Activated B cell treated with CpG ODN at 0.5 μM for 24 hours (primary cell): ENCODE data around the gene LCN2. TPM values are rescaled to one million over a fixed set of nuclear protein-coding genes. Genes with fewer than 3 reads are reported as not detected.
"Not testable (repeated sequence)": the region's sequence is repeated elsewhere in the genome, so short reads cannot be mapped to it uniquely, and the experiment has no call there.

Experiments used
- ATAC-seq: fragments of 200-7000 bp; cut with Tn5 transposase; one replicate; pipeline ENCODE4 v1.10.0; 2021; ENCODE audit warnings: low read depth, mild to moderate bottlenecking, moderate library complexity
- CTCF ChIA-PET: fragments of 350-600 bp; sonication (Branson Sonifier 250); formaldehyde crosslinking; loops from one replicate; lab custom pipeline; 2021; ENCODE audit warnings: antibody characterized with exemption; lab: Charles Lee
- POLR2A ChIA-PET: fragments of 350-600 bp; sonication (Branson Sonifier 250); formaldehyde crosslinking; loops from one replicate; lab custom pipeline; 2021; ENCODE audit warnings: antibody characterized with exemption; lab: Charles Lee
- DNase-seq: peaks from one replicate; pipeline ENCODE4 v3.0.0; 2022
- H3K27ac Mint-ChIP-seq: one replicate; pipeline ENCODE4 v1.8.0; 2020; ENCODE audit warnings: mixed read lengths
- H3K27me3 Mint-ChIP-seq: one replicate; pipeline ENCODE4 v1.8.0; 2021; ENCODE audit warnings: mixed read lengths
- H3K36me3 Mint-ChIP-seq: one replicate; pipeline ENCODE4 v1.8.0; 2021; ENCODE audit warnings: low read depth, mixed read lengths
- H3K4me1 Mint-ChIP-seq: one replicate; pipeline ENCODE4 v1.8.0; 2021; ENCODE audit warnings: mixed read lengths
- H3K4me3 Mint-ChIP-seq: one replicate; pipeline ENCODE4 v1.8.0; 2020; ENCODE audit warnings: mild to moderate bottlenecking, mixed read lengths
- H3K9me3 Mint-ChIP-seq: one replicate; pipeline ENCODE4 v1.8.0; 2020; ENCODE audit warnings: mixed read lengths
- intact Hi-C: fragments of 100-400 bp; cut with micrococcal nuclease; formaldehyde crosslinking; loops from one replicate; pipeline ENCODE4 v1.15.1; 2024
- total RNA-seq: library from RNA; stranded (reverse); gene quantifications from 2 replicates; pipeline ENCODE4 v1.2.3, GENCODE V29; 2022
- TF ChIP-seq, protein P1 (sequence below): fragments of 200-600 bp; IDR thresholded peaks from one replicate; pipeline ENCODE4 v1.8.0; 2022; ENCODE audit warnings: antibody characterized with exemption, mild to moderate bottlenecking

LCN2 gene
- total RNA-seq, 1 donor from 2014 or later, result not detected

DNA sequence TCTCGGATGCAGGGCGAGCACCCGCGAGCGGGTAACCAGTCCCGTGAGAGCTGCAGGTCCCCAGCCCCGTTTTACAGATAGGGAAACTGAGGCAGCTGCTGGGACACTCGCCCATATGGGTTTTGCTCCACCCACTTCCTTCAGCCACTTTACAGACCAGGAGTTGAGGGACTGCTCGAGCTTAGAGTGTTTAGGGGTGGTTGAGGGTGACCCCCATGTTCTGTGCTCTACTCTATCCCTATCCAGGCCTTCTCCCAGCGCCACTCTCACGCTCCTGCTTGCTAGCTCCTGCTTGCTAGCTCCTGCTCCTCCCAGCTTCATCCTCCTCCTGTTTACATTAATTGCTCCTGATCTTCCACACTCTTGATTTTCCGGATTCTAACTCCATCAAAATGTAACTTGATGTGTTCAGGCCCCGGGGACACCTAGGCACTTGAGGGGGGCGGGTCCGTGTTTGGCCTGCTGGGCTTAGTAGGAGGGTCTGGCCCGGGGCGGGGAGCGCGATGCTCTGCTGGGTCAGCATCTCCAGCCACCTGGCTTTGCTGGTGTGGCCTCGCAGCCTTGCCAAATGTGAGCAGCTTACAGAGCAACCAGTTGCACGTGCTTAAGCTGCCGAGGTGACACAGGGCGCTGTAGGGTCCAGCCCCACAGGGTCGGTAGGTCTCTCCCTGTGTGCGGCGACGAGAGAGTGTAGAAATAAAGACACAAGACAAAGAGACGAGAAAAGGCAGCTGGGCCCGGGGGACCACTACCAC lies 20.2 kb upstream of the LCN2 start:
- POLR2A ChIA-PET, result interaction anchor here (0.8 to 2.7 kb wide), 15 partner anchors 12 to 595 kb away, joined by 3 to 20 read pairs (median 5); partner anchors contain the start of genes BBLN, DPM2, GOLGA2 and NAIF1
- no peak for DNase-seq
- peak overlapping the region; percentile 99 for H3K27ac Mint-ChIP-seq
- H3K4me3 Mint-ChIP-seq, result peak overlapping the region; percentile 97
- H3K4me1 Mint-ChIP-seq, result peaks cover 34% of the 10 kb centered on the region
- CTCF ChIA-PET, result interaction anchor here (0.5 to 1.6 kb wide), 3 partner anchors 11 to 18 kb away, joined by 3 to 4 read pairs (median 4); no protein-coding TSS in a partner anchor
- peaks cover 15% of the 10 kb centered on the region for H3K36me3 Mint-ChIP-seq
- H3K9me3 Mint-ChIP-seq, result no peaks in the 10 kb centered on the region
- intact Hi-C loops, result loop anchor here (1.0 to 10.0 kb wide), 9 partner anchors 14 to 952 kb away; partner anchors contain the start of genes BBLN, CIZ1, COQ4 and DOLPP1
- H3K27me3 Mint-ChIP-seq, result peaks cover 3% of the 10 kb centered on the region
- TF ChIP-seq, protein P1, sequence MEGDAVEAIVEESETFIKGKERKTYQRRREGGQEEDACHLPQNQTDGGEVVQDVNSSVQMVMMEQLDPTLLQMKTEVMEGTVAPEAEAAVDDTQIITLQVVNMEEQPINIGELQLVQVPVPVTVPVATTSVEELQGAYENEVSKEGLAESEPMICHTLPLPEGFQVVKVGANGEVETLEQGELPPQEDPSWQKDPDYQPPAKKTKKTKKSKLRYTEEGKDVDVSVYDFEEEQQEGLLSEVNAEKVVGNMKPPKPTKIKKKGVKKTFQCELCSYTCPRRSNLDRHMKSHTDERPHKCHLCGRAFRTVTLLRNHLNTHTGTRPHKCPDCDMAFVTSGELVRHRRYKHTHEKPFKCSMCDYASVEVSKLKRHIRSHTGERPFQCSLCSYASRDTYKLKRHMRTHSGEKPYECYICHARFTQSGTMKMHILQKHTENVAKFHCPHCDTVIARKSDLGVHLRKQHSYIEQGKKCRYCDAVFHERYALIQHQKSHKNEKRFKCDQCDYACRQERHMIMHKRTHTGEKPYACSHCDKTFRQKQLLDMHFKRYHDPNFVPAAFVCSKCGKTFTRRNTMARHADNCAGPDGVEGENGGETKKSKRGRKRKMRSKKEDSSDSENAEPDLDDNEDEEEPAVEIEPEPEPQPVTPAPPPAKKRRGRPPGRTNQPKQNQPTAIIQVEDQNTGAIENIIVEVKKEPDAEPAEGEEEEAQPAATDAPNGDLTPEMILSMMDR, result no peak
- no peak for ATAC-seq

DNA sequence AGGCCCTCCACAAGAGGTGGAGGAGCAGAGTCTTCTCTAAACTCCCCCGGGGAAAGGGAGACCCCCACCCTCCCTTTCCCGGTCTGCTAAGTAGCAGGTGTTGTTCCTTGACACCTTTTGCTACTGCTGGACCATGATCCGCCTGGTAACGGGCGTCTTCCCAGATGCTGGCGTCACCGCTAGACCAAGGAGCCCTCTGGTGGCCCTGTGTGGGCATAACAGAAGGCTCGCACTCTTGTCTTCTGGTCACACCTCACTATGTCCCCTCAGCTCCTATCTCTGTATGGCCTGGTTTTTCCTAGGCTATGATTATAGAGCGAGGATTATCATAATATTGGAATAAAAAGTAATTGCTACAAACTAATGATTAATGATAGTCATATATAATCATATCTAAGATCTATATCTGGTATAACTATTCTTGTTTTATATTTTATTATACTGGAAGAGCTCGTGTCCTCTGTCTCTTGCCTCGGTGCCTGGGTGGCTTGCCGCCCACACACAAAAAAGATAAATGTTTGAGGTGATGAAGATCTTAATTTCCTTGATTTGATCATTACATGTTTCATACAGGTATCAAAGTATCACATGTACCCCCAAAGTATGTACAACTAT lies 19.2 kb upstream of the LCN2 start:
- Mint-ChIP-seq H3K4me1 (peaks cover 31% of the 10 kb centered on the region), H3K27ac (peak overlapping the region; percentile 72), H3K4me3 (peak overlapping the region; percentile 65)
- DNase-seq, result peak; percentile 41
- intact Hi-C loops, result loop anchor here (2.0 to 10.0 kb wide), 6 partner anchors 61 to 951 kb away; partner anchors contain the start of genes CIZ1, COQ4, DOLPP1 and FPGS
- ATAC-seq, H3K36me3 Mint-ChIP-seq, H3K9me3 Mint-ChIP-seq, CTCF ChIA-PET, H3K27me3 Mint-ChIP-seq: not testable (repeated sequence)
- POLR2A ChIA-PET, result interaction anchor here (0.6 to 2.7 kb wide), 3 partner anchors 13 to 183 kb away, joined by 5 to 16 read pairs (median 7); no protein-coding TSS in a partner anchor

DNA sequence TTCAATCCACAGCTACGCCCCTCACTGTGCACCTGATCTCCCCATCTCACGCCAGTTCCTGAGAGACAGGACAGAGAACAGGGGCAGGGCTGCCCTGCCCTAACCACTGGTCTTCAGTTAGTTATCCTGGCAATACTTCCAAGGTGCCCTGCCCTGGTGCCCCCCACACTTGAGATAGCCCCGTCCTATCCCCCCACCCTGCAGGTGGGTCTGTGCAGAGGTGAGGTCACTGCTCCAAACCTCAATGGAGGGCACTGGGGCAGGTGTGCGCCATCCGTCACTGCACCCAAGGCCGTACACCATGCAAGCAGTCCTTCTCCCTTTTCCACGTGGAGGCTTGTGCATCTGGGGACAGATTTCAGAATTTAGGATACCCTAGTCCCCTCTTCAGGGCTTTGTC lies 18.6 kb upstream of the LCN2 start:
- H3K4me3 Mint-ChIP-seq, CTCF ChIA-PET: not testable (repeated sequence)
- POLR2A ChIA-PET, result interaction anchor here (0.6 to 2.7 kb wide), 2 partner anchors 14 to 183 kb away, joined by 5 to 16 read pairs; no protein-coding TSS in a partner anchor

DNA sequence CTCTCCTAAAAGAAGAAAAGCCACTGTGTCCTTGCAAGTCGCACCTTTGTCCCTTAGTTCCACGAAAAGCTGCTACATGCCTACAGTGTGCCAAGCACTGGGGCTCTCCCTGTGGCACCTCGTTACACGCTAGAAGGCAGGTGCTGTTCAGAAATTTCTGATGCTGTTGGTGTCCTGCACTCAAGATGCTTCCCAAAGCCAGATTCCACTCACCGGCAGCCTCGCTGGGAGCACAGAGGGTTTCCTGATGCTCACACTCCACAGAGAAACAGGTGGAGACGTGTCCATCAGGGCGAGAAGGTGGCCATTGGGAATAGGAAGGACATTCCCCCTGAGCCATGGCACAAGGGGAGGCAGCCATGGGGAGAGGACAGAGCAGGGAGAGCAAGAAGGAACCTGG lies 17.9 kb upstream of the LCN2 start:
- ATAC-seq, CTCF ChIA-PET, H3K36me3 Mint-ChIP-seq, H3K9me3 Mint-ChIP-seq, H3K27me3 Mint-ChIP-seq, DNase-seq, intact Hi-C loops, H3K27ac Mint-ChIP-seq, POLR2A ChIA-PET, H3K4me3 Mint-ChIP-seq: not testable (repeated sequence)
- peaks cover 18% of the 10 kb centered on the region for H3K4me1 Mint-ChIP-seq

More for the DNA sequence above, 18.6 kb upstream of the LCN2 start:
- H3K27me3 Mint-ChIP-seq, H3K36me3 Mint-ChIP-seq, ATAC-seq, intact Hi-C loops, H3K9me3 Mint-ChIP-seq, H3K27ac Mint-ChIP-seq, DNase-seq: not testable (repeated sequence)
- H3K4me1 Mint-ChIP-seq, result peaks cover 25% of the 10 kb centered on the region

DNA sequence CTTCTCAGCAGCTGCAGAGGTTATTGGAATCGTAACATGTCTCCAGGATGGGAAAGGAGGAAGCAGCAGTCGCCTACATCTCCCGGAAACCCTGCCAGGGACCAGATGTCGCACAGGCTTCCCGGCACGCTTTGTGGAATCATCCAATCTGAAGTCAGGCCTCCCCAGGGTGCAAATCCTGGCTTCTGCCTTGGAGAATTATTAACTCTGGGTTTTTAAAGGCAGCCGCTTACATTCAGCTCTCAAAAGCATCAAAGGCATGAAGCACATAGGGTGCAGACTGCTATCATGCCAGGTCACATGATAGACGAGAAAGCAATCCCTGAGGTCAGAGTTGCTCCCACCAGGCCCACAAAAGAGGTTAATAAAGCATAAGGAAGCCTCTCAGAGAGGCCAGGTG lies 17.1 kb upstream of the LCN2 start:
- ATAC-seq, DNase-seq, H3K27me3 Mint-ChIP-seq, H3K9me3 Mint-ChIP-seq, POLR2A ChIA-PET, H3K4me3 Mint-ChIP-seq, CTCF ChIA-PET, H3K27ac Mint-ChIP-seq, intact Hi-C loops, H3K36me3 Mint-ChIP-seq: not testable (repeated sequence)
- H3K4me1 Mint-ChIP-seq, result peaks cover 14% of the 10 kb centered on the region

DNA sequence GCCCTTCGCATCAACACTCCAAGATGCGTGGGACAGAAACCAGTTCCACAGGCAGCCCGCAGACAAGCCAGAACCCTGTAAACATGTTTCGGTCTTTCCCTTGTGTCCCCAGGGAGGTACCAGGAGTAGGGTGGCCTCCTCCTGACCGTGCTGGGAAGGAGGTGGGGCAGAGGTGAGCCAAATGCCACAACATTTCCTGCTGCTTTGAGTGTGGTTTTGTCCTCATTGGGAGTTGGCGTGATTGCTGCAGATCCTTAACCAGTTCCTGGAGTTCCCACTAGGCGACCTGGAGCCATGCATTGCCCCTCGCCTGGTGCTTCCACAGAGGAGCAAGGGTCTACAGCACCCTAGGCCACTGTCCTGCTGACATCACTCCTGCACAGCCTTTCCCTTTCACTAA lies 13.7 kb upstream of the LCN2 start:
- H3K27me3 Mint-ChIP-seq, H3K36me3 Mint-ChIP-seq, H3K4me1 Mint-ChIP-seq, H3K27ac Mint-ChIP-seq, H3K9me3 Mint-ChIP-seq, ATAC-seq, intact Hi-C loops, CTCF ChIA-PET, DNase-seq, H3K4me3 Mint-ChIP-seq: not testable (repeated sequence)
- POLR2A ChIA-PET, result interaction anchor here (0.9 kb wide), 1 partner anchor 15 kb away, joined by 8 read pairs; no protein-coding TSS in a partner anchor

DNA sequence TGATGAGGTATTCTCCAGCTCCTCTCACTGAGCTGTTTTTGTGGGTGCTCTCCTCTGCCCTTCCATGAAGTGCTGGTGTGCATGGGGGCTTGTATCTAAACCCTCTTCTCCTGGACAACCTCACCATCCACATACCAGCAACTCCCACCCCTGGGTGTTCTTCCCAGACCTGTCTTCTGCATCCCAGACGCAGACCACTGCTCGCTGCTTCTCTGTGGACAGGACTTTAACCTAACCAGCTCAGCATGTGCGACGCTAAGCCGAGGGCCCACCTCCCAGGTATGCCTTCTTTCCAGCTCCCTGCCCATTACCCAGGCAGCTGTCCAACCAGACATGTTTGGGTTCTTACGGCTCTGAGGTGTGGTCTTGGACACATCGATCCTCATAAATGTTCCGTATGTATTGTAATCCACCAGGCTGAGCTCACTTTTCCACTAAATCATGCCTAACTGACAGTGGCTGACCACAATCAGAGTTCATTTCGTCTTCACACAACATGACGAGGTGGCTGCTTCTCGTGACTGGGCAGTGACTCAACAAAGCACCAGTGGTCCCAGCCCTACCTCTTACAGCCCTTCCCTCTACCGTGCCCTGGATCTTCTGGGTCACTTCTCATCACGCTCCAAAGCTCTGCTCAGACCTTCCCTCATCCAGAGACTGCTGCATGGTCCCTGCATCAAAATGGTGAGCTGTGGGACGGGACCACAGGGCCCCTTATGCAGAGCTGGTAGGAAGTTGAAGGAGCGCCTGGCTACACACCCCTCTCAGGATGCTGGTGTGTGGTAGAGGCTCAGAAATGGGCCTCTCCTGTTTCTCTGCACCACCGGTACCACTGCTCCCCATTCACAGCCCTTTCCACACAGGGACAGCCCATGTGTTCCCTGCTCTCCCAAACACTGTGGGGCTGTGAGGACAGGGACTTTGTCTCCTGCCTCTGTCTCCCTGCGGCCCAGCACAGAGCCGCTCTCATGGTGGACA lies 12.1 kb upstream of the LCN2 start:
- no peaks in the 10 kb centered on the region for H3K36me3 Mint-ChIP-seq
- CTCF ChIA-PET, result no interaction called here
- peaks cover 8% of the 10 kb centered on the region for H3K27me3 Mint-ChIP-seq
- no peaks in the 10 kb centered on the region for H3K4me1 Mint-ChIP-seq
- TF ChIP-seq, protein P1, result no peak
- POLR2A ChIA-PET, result no interaction called here
- ATAC-seq (no peak), DNase-seq (no peak)
- intact Hi-C loops, result no loop called here
- no peak overlapping the region for H3K27ac Mint-ChIP-seq
- H3K4me3 Mint-ChIP-seq, result no peak overlapping the region
- no peaks in the 10 kb centered on the region for H3K9me3 Mint-ChIP-seq
